Upper lobe of right lung (tissue), 1 donor: Measurements from ENCODE around the gene SPATA31C1. TPM values are rescaled to one million over a fixed set of nuclear protein-coding genes. Genes with fewer than 3 reads are reported as not detected.

ENCODE experiments used
- ATAC-seq: fragments of 200-7000 bp; cut with Tn5 transposase; one replicate; pipeline ENCODE4 v1.9.1; 2020; ENCODE audit warnings: mild to moderate bottlenecking, moderate library complexity
- DNase-seq: peaks from one replicate; pipeline ENCODE4 v3.0.0-alpha.2; 2020
- H3K27ac ChIP-seq: fragments of 200-600 bp; one replicate; pipeline ENCODE4 v1.8.0; 2022
- H3K27me3 ChIP-seq: fragments of 200-600 bp; one replicate; pipeline ENCODE4 v1.8.0; 2022; ENCODE audit warnings: mild to moderate bottlenecking
- H3K36me3 ChIP-seq: fragments of 200-600 bp; one replicate; pipeline ENCODE4 v1.8.0; 2022
- H3K4me1 ChIP-seq: fragments of 200-600 bp; one replicate; pipeline ENCODE4 v1.8.0; 2022
- H3K4me3 ChIP-seq: fragments of 200-600 bp; one replicate; pipeline ENCODE4 v1.8.0; 2022; ENCODE audit warnings: mild to moderate bottlenecking
- H3K9me3 ChIP-seq: fragments of 200-600 bp; one replicate; pipeline ENCODE4 v1.8.0; 2022
- CTCF ChIP-seq: fragments of 200-600 bp; IDR thresholded peaks from one replicate; pipeline ENCODE4 v1.8.0; 2022; ENCODE audit warnings: antibody characterized with exemption
- intact Hi-C: fragments of 100-400 bp; cut with DNase I; formaldehyde crosslinking; loops from one replicate; pipeline ENCODE4 v1.11.0; 2022
- total RNA-seq: library from RNA; stranded (reverse); fragmentation: NEBNext Ultra II Directional; extraction: Animal tissue kit (Norgen Biotek cat#: 25700); gene quantifications from one replicate; pipeline ENCODE4 v1.2.1, GENCODE V29; 2021
- donor health status: DM: no; HTN: yes; CAD: no; lungs with severe emphysema.

Gene SPATA31C1
- total RNA-seq, 1 donor from 2014 or later: not detected

GRCh38 chr9:87878989-87879511, 38.7 kb upstream of the SPATA31C1 start:
- DNase-seq (no peak), ATAC-seq (no peak)
- Histone ChIP-seq H3K9me3 (no peaks in the 10 kb centered on the region), H3K27me3 (no peaks in the 10 kb centered on the region), H3K27ac (no peak overlapping the region), H3K4me3 (no peak overlapping the region), H3K4me1 (no peaks in the 10 kb centered on the region), H3K36me3 (no peaks in the 10 kb centered on the region)
- intact Hi-C loops: no loop called here
- TF ChIP-seq CTCF: no peak

- Histone ChIP-seq H3K4me3 (no peak overlapping the region), H3K27me3 (no peaks in the 10 kb centered on the region), H3K27ac (no peak overlapping the region), H3K4me1 (no peaks in the 10 kb centered on the region), H3K9me3 (no peaks in the 10 kb centered on the region), H3K36me3 (no peaks in the 10 kb centered on the region)
- DNase-seq: no peak
- TF ChIP-seq CTCF: no peak
- intact Hi-C loops: no loop called here
- ATAC-seq: no peak
These were observed 37.6 kb upstream of the SPATA31C1 start for GRCh38 chr9:87880116-87880515.

GRCh38 chr9:87880683-87881082, 37.1 kb upstream of the SPATA31C1 start:
- DNase-seq: no peak
- no peaks in the 10 kb centered on the region for H3K27me3 ChIP-seq
- no peaks in the 10 kb centered on the region for H3K4me1 ChIP-seq
- intact Hi-C loops: no loop called here
- no peaks in the 10 kb centered on the region for H3K36me3 ChIP-seq
- no peaks in the 10 kb centered on the region for H3K9me3 ChIP-seq
- TF ChIP-seq CTCF: no peak
- no peak overlapping the region for H3K27ac ChIP-seq
- no peak for ATAC-seq
- H3K4me3 ChIP-seq: no peak overlapping the region

- Histone ChIP-seq H3K9me3 (no peaks in the 10 kb centered on the region), H3K36me3 (no peaks in the 10 kb centered on the region), H3K27ac (no peak within 1 kb of the TSS), H3K4me1 (no peaks in the 10 kb centered on the region), H3K4me3 (no peak within 1 kb of the TSS), H3K27me3 (no peaks in the 10 kb centered on the region)
- intact Hi-C loops: no loop called here
- TF ChIP-seq CTCF: no peak
- no peak for ATAC-seq
- DNase-seq: no peak
These were observed 35.1 kb upstream of the SPATA31C1 start, which contains the start of gene SPATA31E1 for GRCh38 chr9:87882627-87883026. TSS of gene SPATA31E1 (plus strand) at chr9:87882877. CDS start at chr9:87882892, 15 bp downstream.

GRCh38 chr9:87883274-87883673, 34.5 kb upstream of the SPATA31C1 start:
- ATAC-seq (no peak), DNase-seq (no peak)
- no peaks in the 10 kb centered on the region for H3K36me3 ChIP-seq
- TF ChIP-seq CTCF: no peak
- H3K27me3 ChIP-seq: no peaks in the 10 kb centered on the region
- intact Hi-C loops: no loop called here
- no peaks in the 10 kb centered on the region for H3K9me3 ChIP-seq
- H3K27ac ChIP-seq: no peak overlapping the region
- H3K4me1 ChIP-seq: no peaks in the 10 kb centered on the region
- H3K4me3 ChIP-seq: no peak overlapping the region

- TF ChIP-seq CTCF: peak; percentile 8
- no peak for ATAC-seq
- H3K4me3 ChIP-seq: no peak overlapping the region
- no peaks in the 10 kb centered on the region for H3K9me3 ChIP-seq
- DNase-seq: no peak
- intact Hi-C loops: no loop called here
- no peak overlapping the region for H3K27ac ChIP-seq
- no peaks in the 10 kb centered on the region for H3K4me1 ChIP-seq
- H3K27me3 ChIP-seq: no peaks in the 10 kb centered on the region
- no peaks in the 10 kb centered on the region for H3K36me3 ChIP-seq
These were observed 33.8 kb upstream of the SPATA31C1 start for GRCh38 chr9:87883990-87884389.
